ENCODE results near the gene GNMT.

Gene GNMT

GRCh38 chr6:42925248-42925857, 35.2 kb upstream of the GNMT start:
- no peak for DNase-seq (ENCODE audit: low read depth in 1 of 2, low spot score in 1 of 2)
- no peaks in the 10 kb centered on the region for H3K27me3 ChIP-seq (ENCODE audit: insufficient read depth, poor library complexity, severe bottlenecking)
- H3K4me3 ChIP-seq (replicated peaks; ENCODE audit: insufficient read depth, low read length), result no peak overlapping the region
- TF ChIP-seq CTCF (IDR thresholded peaks at IDR 0.05; ENCODE audit: insufficient read depth, low read length) (no peak), GABPA (IDR thresholded peaks at IDR 0.05; ENCODE audit: low read depth) (no peak), POLR2AphosphoS5 (IDR thresholded peaks at IDR 0.05; ENCODE audit: low read depth) (no peak), REST (IDR thresholded peaks at IDR 0.05; ENCODE audit: insufficient replicate concordance, low read depth) (no peak), SPI1 (IDR thresholded peaks at IDR 0.05; ENCODE audit: borderline replicate concordance, low read depth) (no peak)
- H3K27ac ChIP-seq (replicated peaks), result no peak overlapping the region

- no peaks in the 10 kb centered on the region for H3K27me3 ChIP-seq (ENCODE audit: insufficient read depth, poor library complexity, severe bottlenecking)
- peak within 1 kb of the TSS; percentile 95 for H3K27ac ChIP-seq (replicated peaks)
- H3K4me3 ChIP-seq (replicated peaks; ENCODE audit: insufficient read depth, low read length), result peak within 1 kb of the TSS; percentile 86
- peak; percentile 89 for TF ChIP-seq GABPA (IDR thresholded peaks at IDR 0.05; ENCODE audit: low read depth)
- peak; percentile 22; the same call in 1 of the 2 replicates for TF ChIP-seq SPI1 (IDR thresholded peaks at IDR 0.05; ENCODE audit: borderline replicate concordance, low read depth)
- peak; percentile 39; the same call in 1 of the 2 replicates for TF ChIP-seq POLR2AphosphoS5 (IDR thresholded peaks at IDR 0.05; ENCODE audit: low read depth)
- no peak for TF ChIP-seq REST (IDR thresholded peaks at IDR 0.05; ENCODE audit: insufficient replicate concordance, low read depth)
- DNase-seq (ENCODE audit: low read depth in 1 of 2, low spot score in 1 of 2), result peak; percentile 96 to 99
Measured at GRCh38 chr6:42928986-42929820, 31.4 kb upstream of the GNMT start, which contains the start of gene CNPY3. Gene CNPY3, plus strand, starts transcription at chr6:42929480. Its CDS starts 91 bp downstream, at chr6:42929571.

GRCh38 chr6:42929821-42930360, 30.7 kb upstream of the GNMT start:
- Histone ChIP-seq H3K27ac (replicated peaks) (peak overlapping the region; percentile 95), H3K27me3 (ENCODE audit: insufficient read depth, poor library complexity, severe bottlenecking) (no peaks in the 10 kb centered on the region), H3K4me3 (replicated peaks; ENCODE audit: insufficient read depth, low read length) (peak overlapping the region; percentile 86)
- peak; percentile 68 to 91 for DNase-seq (ENCODE audit: low read depth in 1 of 2, low spot score in 1 of 2)
- TF ChIP-seq SPI1 (IDR thresholded peaks at IDR 0.05; ENCODE audit: borderline replicate concordance, low read depth) (peak; percentile 94), REST (IDR thresholded peaks at IDR 0.05; ENCODE audit: insufficient replicate concordance, low read depth) (no peak), GABPA (IDR thresholded peaks at IDR 0.05; ENCODE audit: low read depth) (peak; percentile 32; the same call in 1 of the 2 replicates)

Data from HL-60 (cell line).